B cell (primary cell): ENCODE data around the gene TNFAIP8L1. TPM values are rescaled to one million over a fixed set of nuclear protein-coding genes. Genes with fewer than 3 reads are reported as not detected.

Experiments used
- ATAC-seq: fragments of 200-7000 bp; cut with Tn5 transposase; one replicate; pipeline ENCODE4 v1.10.0; 2021; ENCODE audit warnings: low read depth, mild to moderate bottlenecking, moderate number of reproducible peaks, moderate library complexity
- CTCF ChIA-PET: fragments of 350-600 bp; sonication (Branson Sonifier 250); formaldehyde crosslinking; loops from one replicate; lab custom pipeline; 2021; ENCODE audit warnings: antibody characterized with exemption, inconsistent platforms; lab: Charles Lee
- POLR2A ChIA-PET: fragments of 350-600 bp; sonication (Branson Sonifier 250); formaldehyde crosslinking; loops from one replicate; lab custom pipeline; 2021; ENCODE audit warnings: antibody characterized with exemption; lab: Charles Lee
- DNase-seq: peaks from one replicate; pipeline ENCODE4 v3.0.0; 2013
- H2AFZ ChIP-seq: 2 replicates; pipeline ENCODE4 v1.6.1; 2012; ENCODE audit warnings: mild to moderate bottlenecking, low read depth, low read length; ENCODE audit not compliant: insufficient read depth, poor library complexity, severe bottlenecking
- H3K27ac ChIP-seq, 2 donors: 1 replicate in 1 of 2; 2 replicates in 1 of 2; pipeline ENCODE4 v1.5.1; 2012 to 2013; ENCODE audit warnings: low read length in 2 of 2, mild to moderate bottlenecking in 2 of 2, moderate library complexity in 1 of 2
- H3K27me3 ChIP-seq, 4 experiments: fragments of 200-600 bp in 1 of 4; sonication (generic) in 1 of 4; replicated peaks in 1 of 4; 1 replicate in 2 of 4; 2 replicates in 2 of 4; pipeline versions ENCODE4 v1.6.1 to v1.7.0; 2013 to 2016; ENCODE audit warnings: low read length in 3 of 4, mild to moderate bottlenecking in 2 of 4, mixed read lengths in 1 of 4, moderate library complexity in 1 of 4; ENCODE audit not compliant: insufficient read depth in 4 of 4, control insufficient read depth in 3 of 4; ENCODE audit errors: control extremely low read depth in 1 of 4
- H3K36me3 ChIP-seq, 2 experiments: replicated peaks in 1 of 2; 1 replicate in 1 of 2; 2 replicates in 1 of 2; pipeline versions ENCODE4 v1.6.1 to v1.7.1; 2013; ENCODE audit warnings: low read length in 1 of 2; ENCODE audit not compliant: insufficient read depth in 2 of 2, control insufficient read depth in 1 of 2; ENCODE audit errors: control extremely low read depth in 1 of 2, extremely low read depth in 1 of 2
- H3K4me1 ChIP-seq, 2 donors: fragments of 200-600 bp in 1 of 2; sonication (generic) in 1 of 2; 1 replicate in 1 of 2; 2 replicates in 1 of 2; pipeline versions ENCODE4 v1.5.1 to v1.6.1; 2013 to 2017; ENCODE audit warnings: low read length in 2 of 2; ENCODE audit not compliant: control insufficient read depth in 2 of 2, insufficient read depth in 2 of 2
- H3K4me2 ChIP-seq: replicated peaks from 2 replicates; pipeline ENCODE3; 2012; ENCODE audit warnings: mild to moderate bottlenecking, low read depth, low read length; ENCODE audit not compliant: poor library complexity, severe bottlenecking
- H3K4me3 ChIP-seq, 5 experiments: fragments of 200-600 bp in 1 of 5; sonication (generic) in 1 of 5; 1 replicate in 3 of 5; 2 replicates in 2 of 5; pipeline versions ENCODE4 v1.5.1 to v1.7.0; 2011 to 2016; ENCODE audit warnings: low read length in 4 of 5, mild to moderate bottlenecking in 4 of 5, low read depth in 2 of 5, control low read depth in 1 of 5, moderate library complexity in 1 of 5; ENCODE audit not compliant: insufficient read depth in 1 of 5; ENCODE audit errors: control extremely low read depth in 1 of 5, extremely low read depth in 1 of 5
- H3K79me2 ChIP-seq: fragments of 200-600 bp; sonication (generic); one replicate; pipeline ENCODE4 v1.6.0; 2016; ENCODE audit warnings: low read length; ENCODE audit not compliant: control insufficient read depth, insufficient read depth
- H3K9ac ChIP-seq: fragments of 200-600 bp; sonication (generic); 2 replicates; pipeline ENCODE4 v1.6.1; 2017; ENCODE audit warnings: mild to moderate bottlenecking, low read length, moderate library complexity
- H3K9me3 ChIP-seq, 3 donors: one replicate each; pipeline versions ENCODE4 v1.6.1 to v1.7.1; 2013; ENCODE audit warnings: low read length in 2 of 3; ENCODE audit not compliant: control insufficient read depth in 2 of 3, insufficient read depth in 1 of 3; ENCODE audit errors: control extremely low read depth in 1 of 3
- H4K20me1 ChIP-seq: 2 replicates; pipeline ENCODE4 v1.6.0; 2012; ENCODE audit warnings: mild to moderate bottlenecking, low read length; ENCODE audit not compliant: insufficient read depth, control insufficient read depth, poor library complexity, severe bottlenecking
- H3K27ac Mint-ChIP-seq: one replicate; pipeline ENCODE4 v1.8.0; 2021; ENCODE audit warnings: mixed read lengths
- H3K27me3 Mint-ChIP-seq: one replicate; pipeline ENCODE4 v1.8.0; 2021; ENCODE audit warnings: mixed read lengths
- H3K4me1 Mint-ChIP-seq: one replicate; pipeline ENCODE4 v1.8.0; 2021; ENCODE audit warnings: mixed read lengths
- H3K4me3 Mint-ChIP-seq: one replicate; pipeline ENCODE4 v1.8.0; 2021; ENCODE audit warnings: mixed read lengths
- H3K9me3 Mint-ChIP-seq: one replicate; pipeline ENCODE4 v1.8.0; 2022; ENCODE audit warnings: mixed read lengths; ENCODE audit not compliant: insufficient read depth
- CTCF ChIP-seq: fragments of 200-600 bp; IDR thresholded peaks from one replicate; pipeline ENCODE4 v1.8.0; 2022; ENCODE audit warnings: antibody characterized with exemption, mild to moderate bottlenecking
- EZH2 ChIP-seq: IDR thresholded peaks from 2 replicates; pipeline ENCODE4 v1.6.1; 2012; ENCODE audit warnings: borderline replicate concordance, low read depth, mild to moderate bottlenecking, moderate library complexity, low read length; ENCODE audit not compliant: insufficient read depth, poor library complexity, severe bottlenecking
- WGBS: methylation state at CpG from one replicate; pipeline ENCODE4 v1.1.5; 2013; ENCODE audit warnings: missing lambda C conversion rate; ENCODE audit not compliant: insufficient coverage; 5-methylcytosine and 5-hydroxymethylcytosine counted together
- intact Hi-C: fragments of 100-400 bp; cut with micrococcal nuclease; formaldehyde crosslinking; loops from one replicate; pipeline ENCODE4 v1.10.0; 2022
- polyA plus RNA-seq: library from polyadenylated mRNA; depleted of rRNA; stranded (reverse); fragments of >200 nt; gene quantifications from 2 replicates; pipeline ENCODE4 v1.2.3, GENCODE V29; 2012
- total RNA-seq, 2 donors: library from RNA; stranded (reverse); fragments of 120-200 nt in 1 of 2; gene quantifications; 1 replicate in 1 of 2; 2 replicates in 1 of 2; pipeline versions ENCODE4 v1.2.3 to v1.2.4, GENCODE V29; 2013 to 2022

TNFAIP8L1 gene
- total and polyA plus RNA-seq, 2 donors (not counting 1 experiment from before 2014, with no cell fraction given) = 9.1 to 20.9 TPM

- Histone ChIP-seq H4K20me1 (no peaks in the 10 kb centered on the region), H3K4me3 (peak overlapping the region in 2 of 5 experiments; percentile 5 to 30), H3K4me1 (peaks cover 15% of the 10 kb centered on the region in 2 donors), H3K9me3 (peaks cover 0 to 19% (median 0%) of the 10 kb centered on the region in 3 donors), H3K79me2 (no peaks in the 10 kb centered on the region), H2AFZ (peak overlapping the region; percentile 18), H3K9ac (no peak overlapping the region), H3K27ac (no peak overlapping the region), H3K36me3 (no peaks in the 10 kb centered on the region), H3K4me2 (peak overlapping the region; percentile 76), H3K27me3 (peaks cover 0 to 35% (median 20%) of the 10 kb centered on the region in 4 experiments)
- no peaks in the 10 kb centered on the region for H3K9me3 Mint-ChIP-seq
- H3K27me3 Mint-ChIP-seq = peaks cover 36% of the 10 kb centered on the region
- DNase-seq = no peak
- intact Hi-C loops = no loop called here
- H3K4me3 Mint-ChIP-seq = peak overlapping the region; percentile 60
- TF ChIP-seq EZH2 (no peak), CTCF (no peak)
- no peak overlapping the region for H3K27ac Mint-ChIP-seq
- peak; percentile 29 for ATAC-seq
- 7% methylated on average over 16 of the region's 27 CpGs for WGBS
- ChIA-PET POLR2A (no interaction called here), CTCF (no interaction called here)
- peaks cover 12% of the 10 kb centered on the region for H3K4me1 Mint-ChIP-seq
Measured at GRCh38 chr19:4597278-4597974, 41.9 kb upstream of the TNFAIP8L1 start.

DNA sequence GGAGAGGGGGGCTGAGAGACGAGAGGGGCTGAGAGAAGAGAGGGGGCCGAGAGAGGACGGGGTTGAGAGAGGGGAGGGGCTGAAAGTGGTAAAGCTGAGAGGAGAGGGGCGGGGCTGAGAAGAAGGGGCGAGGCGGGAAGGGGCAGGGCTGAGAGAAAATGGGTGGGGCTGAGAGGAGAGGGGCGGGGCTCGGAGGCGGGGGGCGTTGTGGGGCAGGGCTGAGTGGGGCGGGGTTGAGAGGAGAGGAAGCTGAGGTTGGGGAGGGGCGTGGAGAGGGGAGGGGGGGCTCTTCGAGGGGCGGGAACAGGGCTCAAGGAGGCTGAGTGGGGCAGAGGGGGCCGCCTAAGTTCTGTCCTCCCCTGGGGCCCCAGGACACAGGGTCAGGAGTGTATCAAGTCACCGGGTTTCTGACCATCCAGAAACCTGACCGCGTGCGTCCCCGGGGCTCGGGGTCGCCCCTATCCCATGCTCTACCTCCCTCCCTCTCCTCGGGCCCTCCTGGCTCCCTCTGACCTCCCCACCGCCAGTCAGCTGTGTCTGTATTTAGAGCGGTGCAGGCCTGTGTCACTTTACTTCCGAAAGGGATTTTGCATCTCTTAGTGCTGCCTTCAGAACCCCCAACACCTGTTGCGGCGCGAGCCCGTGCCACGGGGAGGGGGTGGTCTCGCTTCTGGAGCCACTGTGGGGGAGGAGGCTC lies 41.2 kb upstream of the TNFAIP8L1 start:
- DNase-seq = peak; percentile 65

More for the DNA sequence above, 41.2 kb upstream of the TNFAIP8L1 start:
- H3K4me1 ChIP-seq = peaks cover 15% of the 10 kb centered on the region in 2 donors
- H3K27me3 ChIP-seq = peaks cover 0 to 35% (median 18%) of the 10 kb centered on the region in 4 experiments
- Mint-ChIP-seq H3K4me1 (peaks cover 12% of the 10 kb centered on the region), H3K27ac (no peak overlapping the region), H3K4me3 (peak overlapping the region; percentile 77), H3K27me3 (peaks cover 34% of the 10 kb centered on the region), H3K9me3 (no peaks in the 10 kb centered on the region)
- peak overlapping the region; percentile 54 for H2AFZ ChIP-seq
- peak overlapping the region in 3 of 5 experiments; percentile 27 to 38 (median 28) for H3K4me3 ChIP-seq
- CTCF ChIA-PET = no interaction called here
- POLR2A ChIA-PET = no interaction called here
- peaks cover 0 to 17% (median 0%) of the 10 kb centered on the region in 3 donors for H3K9me3 ChIP-seq
- ATAC-seq = peak; percentile 59
- no peak overlapping the region for H3K9ac ChIP-seq
- intact Hi-C loops = no loop called here
- 0% methylated on average over 21 of the region's 32 CpGs for WGBS
- no peaks in the 10 kb centered on the region for H4K20me1 ChIP-seq
- H3K4me2 ChIP-seq = peak overlapping the region; percentile 76
- H3K79me2 ChIP-seq = no peaks in the 10 kb centered on the region
- H3K27ac ChIP-seq = no peak overlapping the region
- TF ChIP-seq CTCF (no peak), EZH2 (no peak)
- no peaks in the 10 kb centered on the region for H3K36me3 ChIP-seq
